WTC11 (cell line): ENCODE results near the gene CABCOCO1.

Experiments used
- NR3C1 ChIP-seq: sonication (generic); formaldehyde crosslinking; conservative IDR thresholded peaks from 2 replicates; pipeline ENCODE4 v1.8.1; 2023; ENCODE audit warnings: low read depth, mild to moderate bottlenecking, missing genetic modification reagents
- RELA ChIP-seq: sonication (generic); formaldehyde crosslinking; IDR thresholded peaks from 2 replicates; pipeline ENCODE4 v1.8.1; 2022; ENCODE audit warnings: missing genetic modification reagents, mild to moderate bottlenecking, borderline replicate concordance
- SP1 ChIP-seq: sonication (generic); formaldehyde crosslinking; conservative IDR thresholded peaks from 2 replicates; pipeline ENCODE4 v1.8.1; 2022; ENCODE audit warnings: missing genetic modification reagents
- TF ChIP-seq, protein P1 (sequence below): fragments of 200-600 bp; IDR thresholded peaks from 2 replicates; pipeline ENCODE4 v1.8.0; 2022; ENCODE audit warnings: antibody characterized with exemption
- TF ChIP-seq, protein P2 (sequence below): sonication (generic); formaldehyde crosslinking; IDR thresholded peaks from 2 replicates; pipeline ENCODE4 v1.8.1; 2022; ENCODE audit warnings: low read depth, missing genetic modification reagents, borderline replicate concordance
- TF ChIP-seq, protein P3 (sequence below): sonication (generic); formaldehyde crosslinking; IDR thresholded peaks from 2 replicates; pipeline ENCODE4 v1.8.1; 2022; ENCODE audit warnings: low read depth, mild to moderate bottlenecking, moderate library complexity, missing genetic modification reagents, borderline replicate concordance

DNA sequence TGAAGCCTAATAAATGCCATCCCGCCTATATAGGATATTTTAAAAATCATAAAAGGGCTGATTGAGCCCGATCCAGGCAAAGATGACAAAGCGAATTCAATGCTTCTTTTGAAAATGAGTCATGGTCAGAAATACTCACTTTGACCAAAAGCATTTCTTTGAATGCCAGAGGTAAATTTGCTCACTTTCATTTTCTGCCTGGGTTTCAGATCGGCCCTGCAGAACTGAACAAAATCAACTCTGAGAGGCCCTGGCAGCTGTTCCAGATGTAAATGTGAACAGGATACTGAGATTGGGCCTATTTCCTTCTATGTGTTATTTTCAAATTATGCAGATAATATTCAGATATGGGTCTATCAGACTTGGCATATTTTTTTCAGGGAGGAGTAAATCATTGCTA, 124.0 kb downstream of the CABCOCO1 start:
- TF ChIP-seq, protein P1, sequence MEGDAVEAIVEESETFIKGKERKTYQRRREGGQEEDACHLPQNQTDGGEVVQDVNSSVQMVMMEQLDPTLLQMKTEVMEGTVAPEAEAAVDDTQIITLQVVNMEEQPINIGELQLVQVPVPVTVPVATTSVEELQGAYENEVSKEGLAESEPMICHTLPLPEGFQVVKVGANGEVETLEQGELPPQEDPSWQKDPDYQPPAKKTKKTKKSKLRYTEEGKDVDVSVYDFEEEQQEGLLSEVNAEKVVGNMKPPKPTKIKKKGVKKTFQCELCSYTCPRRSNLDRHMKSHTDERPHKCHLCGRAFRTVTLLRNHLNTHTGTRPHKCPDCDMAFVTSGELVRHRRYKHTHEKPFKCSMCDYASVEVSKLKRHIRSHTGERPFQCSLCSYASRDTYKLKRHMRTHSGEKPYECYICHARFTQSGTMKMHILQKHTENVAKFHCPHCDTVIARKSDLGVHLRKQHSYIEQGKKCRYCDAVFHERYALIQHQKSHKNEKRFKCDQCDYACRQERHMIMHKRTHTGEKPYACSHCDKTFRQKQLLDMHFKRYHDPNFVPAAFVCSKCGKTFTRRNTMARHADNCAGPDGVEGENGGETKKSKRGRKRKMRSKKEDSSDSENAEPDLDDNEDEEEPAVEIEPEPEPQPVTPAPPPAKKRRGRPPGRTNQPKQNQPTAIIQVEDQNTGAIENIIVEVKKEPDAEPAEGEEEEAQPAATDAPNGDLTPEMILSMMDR: no peak
- TF ChIP-seq RELA (CRISPR knock-in tag) (no peak), NR3C1 (CRISPR knock-in tag) (no peak), SP1 (CRISPR knock-in tag) (no peak)
- TF ChIP-seq, protein P2, sequence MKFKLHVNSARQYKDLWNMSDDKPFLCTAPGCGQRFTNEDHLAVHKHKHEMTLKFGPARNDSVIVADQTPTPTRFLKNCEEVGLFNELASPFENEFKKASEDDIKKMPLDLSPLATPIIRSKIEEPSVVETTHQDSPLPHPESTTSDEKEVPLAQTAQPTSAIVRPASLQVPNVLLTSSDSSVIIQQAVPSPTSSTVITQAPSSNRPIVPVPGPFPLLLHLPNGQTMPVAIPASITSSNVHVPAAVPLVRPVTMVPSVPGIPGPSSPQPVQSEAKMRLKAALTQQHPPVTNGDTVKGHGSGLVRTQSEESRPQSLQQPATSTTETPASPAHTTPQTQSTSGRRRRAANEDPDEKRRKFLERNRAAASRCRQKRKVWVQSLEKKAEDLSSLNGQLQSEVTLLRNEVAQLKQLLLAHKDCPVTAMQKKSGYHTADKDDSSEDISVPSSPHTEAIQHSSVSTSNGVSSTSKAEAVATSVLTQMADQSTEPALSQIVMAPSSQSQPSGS (CRISPR knock-in tag): no peak
- TF ChIP-seq, protein P3, sequence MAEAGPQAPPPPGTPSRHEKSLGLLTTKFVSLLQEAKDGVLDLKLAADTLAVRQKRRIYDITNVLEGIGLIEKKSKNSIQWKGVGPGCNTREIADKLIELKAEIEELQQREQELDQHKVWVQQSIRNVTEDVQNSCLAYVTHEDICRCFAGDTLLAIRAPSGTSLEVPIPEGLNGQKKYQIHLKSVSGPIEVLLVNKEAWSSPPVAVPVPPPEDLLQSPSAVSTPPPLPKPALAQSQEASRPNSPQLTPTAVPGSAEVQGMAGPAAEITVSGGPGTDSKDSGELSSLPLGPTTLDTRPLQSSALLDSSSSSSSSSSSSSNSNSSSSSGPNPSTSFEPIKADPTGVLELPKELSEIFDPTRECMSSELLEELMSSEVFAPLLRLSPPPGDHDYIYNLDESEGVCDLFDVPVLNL (CRISPR knock-in tag): no peak
